RPMI7951 (cell line): ENCODE measurements around the gene ARL14EP. TPM values are rescaled to one million over a fixed set of nuclear protein-coding genes. Genes with fewer than 3 reads are reported as not detected.

Experiments used
- DNase-seq: peaks from one replicate; pipeline ENCODE4 v3.0.0-alpha.2; 2012; ENCODE audit warnings: low read depth
- total RNA-seq: library from RNA; depleted of rRNA; stranded (reverse); fragments of >200 nt; shearing (Covaris generic); gene quantifications from 2 replicates; pipeline ENCODE4 v1.2.3, GENCODE V29; 2014; rRNA removed

The ARL14EP gene
- 11.6 and 15.6 TPM in 2 replicates for total RNA-seq

DNA sequence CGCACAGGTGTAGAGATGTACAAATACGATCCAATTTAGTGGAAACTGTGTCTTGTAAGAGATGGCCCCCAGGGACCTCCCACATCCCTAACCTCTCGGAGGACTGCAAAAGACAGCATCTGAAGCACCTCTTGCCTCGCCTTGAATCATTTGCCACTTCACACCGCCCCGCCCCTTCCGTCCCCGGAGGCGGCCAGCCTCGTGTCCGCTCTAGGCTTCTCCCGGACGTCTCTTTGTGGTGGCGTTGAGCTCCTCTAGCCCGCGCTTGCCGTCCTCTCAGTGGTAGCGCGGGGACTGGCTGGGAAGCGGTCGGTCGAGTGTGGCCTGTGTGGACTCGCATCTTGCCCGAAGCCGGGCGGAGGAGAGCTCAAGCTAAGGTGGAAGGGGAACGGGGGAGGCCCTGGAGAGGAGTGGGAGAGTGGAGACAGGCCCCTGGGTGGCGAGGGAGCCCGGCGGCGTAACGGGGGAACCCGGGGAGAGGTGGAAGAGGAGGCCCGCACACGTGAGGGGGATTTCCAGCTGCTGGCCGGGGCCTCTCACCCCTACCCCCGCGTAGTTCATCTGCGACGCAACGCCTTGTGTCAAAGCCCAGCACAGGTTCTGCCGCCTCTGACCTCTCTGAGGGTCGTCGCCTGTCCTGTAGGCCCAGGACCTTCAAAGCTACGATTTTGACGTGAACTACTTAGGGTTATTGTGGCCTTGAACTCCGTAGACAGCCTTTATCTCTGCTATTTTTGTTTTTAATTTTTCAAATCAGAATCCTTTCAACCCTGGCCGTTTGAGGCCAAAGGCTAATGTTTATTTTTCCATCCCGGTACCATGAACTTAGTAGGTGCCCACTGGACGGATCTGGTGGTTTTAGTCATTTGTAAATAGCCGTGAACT lies at the start of gene ARL14EP:
Gene ARL14EP, plus strand, starts transcription at position 279 of the 885 bp plus-strand sequence. CDS start 7,845 bp downstream, outside the sequence.
- DNase-seq = peak; percentile 94

DNA sequence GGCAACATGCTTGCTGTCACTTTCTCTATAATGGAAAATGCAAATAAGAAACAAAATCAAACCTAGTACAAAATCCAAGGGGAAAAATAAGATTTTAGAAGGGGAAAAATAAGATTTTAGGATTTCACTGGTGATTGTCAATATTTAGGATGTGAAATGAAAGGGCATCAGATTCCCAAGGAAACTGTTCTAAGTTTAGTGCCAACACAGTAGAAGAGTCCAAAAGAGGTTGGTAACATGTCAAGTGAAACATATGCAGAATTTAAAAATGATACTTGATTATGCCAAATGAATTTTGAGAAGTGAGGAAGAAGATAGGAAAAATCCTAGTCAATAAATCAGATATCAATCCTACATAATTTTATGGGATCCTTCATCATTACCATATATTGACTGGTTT lies 45.7 kb upstream of the ARL14EP start:
- DNase-seq = no peak

DNA sequence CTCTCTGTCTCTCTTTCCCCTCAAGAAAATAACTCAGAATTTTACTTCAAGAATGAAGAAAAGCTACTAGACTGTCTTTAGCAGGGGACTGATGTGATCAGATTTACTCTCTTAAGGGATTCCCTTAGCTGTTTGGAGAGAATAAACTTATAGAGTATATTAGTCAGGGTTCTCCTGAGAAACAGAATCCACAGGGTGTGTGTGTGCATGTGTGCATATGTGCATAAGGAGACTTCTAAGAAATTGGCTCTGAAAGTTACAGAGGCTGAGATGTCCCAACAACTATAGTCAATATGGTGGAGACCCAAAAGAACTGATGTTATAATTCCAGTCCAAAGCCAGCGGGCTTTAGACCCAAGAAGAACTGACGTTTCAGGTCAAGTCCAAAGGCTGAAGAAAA lies 43.1 kb upstream of the ARL14EP start:
- DNase-seq = no peak

- no peak for DNase-seq
Observed at GRCh38 chr11:30281476-30282288, 41.2 kb upstream of the ARL14EP start.

GRCh38 chr11:30282289-30282631 lies 40.6 kb upstream of the ARL14EP start:
- no peak for DNase-seq

DNA sequence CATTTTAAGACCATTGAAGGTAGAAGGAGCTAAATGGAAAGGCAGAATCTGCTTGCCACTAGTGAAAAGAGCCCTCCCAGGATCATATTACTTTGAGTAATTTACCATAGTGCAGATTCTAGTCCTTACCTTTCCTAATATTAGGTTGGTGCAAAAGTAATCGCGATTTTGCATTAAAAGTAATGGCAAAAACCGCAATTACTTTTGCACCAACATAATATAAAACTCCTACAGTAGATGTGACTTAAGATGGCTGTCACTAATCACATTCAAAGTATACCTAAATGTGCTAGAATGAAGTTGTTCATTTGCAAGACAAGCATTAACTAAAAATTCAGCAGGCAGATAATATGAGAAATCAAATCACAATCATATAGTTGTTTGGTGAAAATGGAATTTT lies 38.1 kb upstream of the ARL14EP start:
- no peak for DNase-seq

- no peak for DNase-seq
Observed at GRCh38 chr11:30285416-30286121, 37.3 kb upstream of the ARL14EP start.

DNA sequence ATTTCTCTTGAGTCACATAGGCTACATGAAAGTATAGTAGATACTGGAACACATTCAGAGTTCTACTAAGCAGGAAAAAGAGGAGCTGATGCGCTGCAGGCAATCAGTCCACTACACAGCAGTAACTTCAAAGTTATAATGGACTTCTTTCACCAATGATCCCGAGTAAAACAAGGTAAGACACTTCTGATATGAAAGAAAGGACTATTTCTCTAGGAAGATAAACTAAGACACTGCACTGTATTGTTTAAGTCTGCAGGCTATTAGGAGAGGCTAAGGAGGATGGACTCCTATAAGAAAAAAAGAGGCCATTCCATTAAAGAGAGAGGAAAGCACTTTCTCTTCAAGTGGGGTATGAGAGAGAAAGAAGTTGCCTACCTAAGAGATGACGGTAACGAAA lies 31.6 kb upstream of the ARL14EP start:
- DNase-seq = no peak

DNA sequence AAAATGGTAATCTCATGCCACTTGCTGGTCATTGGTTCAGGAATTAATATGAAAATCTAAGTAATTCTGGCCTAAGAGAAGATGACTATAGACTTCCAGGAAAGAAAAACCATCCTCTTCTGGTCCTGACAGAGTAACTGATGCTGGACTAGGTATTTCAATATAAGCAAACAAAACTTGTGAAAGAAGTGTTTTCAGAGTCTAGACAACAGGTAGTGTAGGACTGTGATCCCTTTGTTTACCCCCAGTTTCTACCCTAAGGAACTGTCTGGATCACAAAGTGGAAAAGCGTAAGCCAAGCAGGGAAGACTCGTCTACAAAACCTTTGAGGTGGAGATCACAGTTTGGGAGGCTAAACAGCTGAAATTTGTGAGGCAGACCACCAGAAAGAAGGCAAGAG lies 30.4 kb upstream of the ARL14EP start:
- DNase-seq = no peak

GRCh38 chr11:30295178-30295885 lies 27.6 kb upstream of the ARL14EP start:
- DNase-seq = no peak

DNA sequence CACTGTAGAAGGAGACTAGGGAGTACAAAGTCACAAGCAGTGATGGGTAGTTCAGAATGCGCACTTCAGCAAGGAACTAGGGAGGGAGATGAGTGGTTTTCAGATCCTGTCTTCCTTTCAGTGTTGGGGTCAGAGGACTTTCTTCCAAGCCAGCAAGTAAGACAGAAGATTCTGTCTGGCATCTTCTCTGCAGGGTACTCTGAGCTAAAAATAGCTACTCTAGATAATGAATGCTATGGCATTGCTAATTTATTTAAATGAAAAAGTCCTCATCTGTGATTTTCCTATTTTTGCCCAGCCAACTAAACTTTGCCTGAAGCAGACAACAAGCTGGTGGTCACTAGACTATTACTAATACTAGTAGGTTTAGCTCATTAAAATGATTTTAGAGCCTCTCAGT lies 18.3 kb upstream of the ARL14EP start:
- no peak for DNase-seq

- no peak for DNase-seq
Observed at GRCh38 chr11:30310623-30311022, 12.3 kb upstream of the ARL14EP start.

GRCh38 chr11:30311189-30311588 lies 11.7 kb upstream of the ARL14EP start:
- no peak for DNase-seq

DNA sequence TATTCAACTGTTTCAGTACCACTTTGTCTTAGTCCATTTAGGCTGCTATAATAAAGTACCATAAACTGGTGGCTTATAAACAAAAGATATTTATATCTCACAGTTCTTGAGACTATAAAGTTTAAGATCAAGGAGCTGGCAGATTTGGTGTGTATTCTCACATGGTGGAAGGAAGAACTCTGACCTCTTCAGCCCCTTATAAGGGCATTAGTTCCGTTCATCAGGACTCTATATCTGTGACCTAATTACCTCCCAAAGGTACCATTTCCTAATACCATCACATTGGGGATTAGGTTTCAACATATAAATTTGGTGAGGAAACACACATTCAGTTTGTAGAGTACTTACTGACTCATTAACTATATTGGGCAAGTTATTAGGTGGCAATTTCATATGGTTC lies 10.7 kb upstream of the ARL14EP start:
- no peak for DNase-seq

GRCh38 chr11:30313580-30313979 lies 9.3 kb upstream of the ARL14EP start:
- DNase-seq = no peak

GRCh38 chr11:30314625-30315024 lies 8.3 kb upstream of the ARL14EP start:
- no peak for DNase-seq

DNA sequence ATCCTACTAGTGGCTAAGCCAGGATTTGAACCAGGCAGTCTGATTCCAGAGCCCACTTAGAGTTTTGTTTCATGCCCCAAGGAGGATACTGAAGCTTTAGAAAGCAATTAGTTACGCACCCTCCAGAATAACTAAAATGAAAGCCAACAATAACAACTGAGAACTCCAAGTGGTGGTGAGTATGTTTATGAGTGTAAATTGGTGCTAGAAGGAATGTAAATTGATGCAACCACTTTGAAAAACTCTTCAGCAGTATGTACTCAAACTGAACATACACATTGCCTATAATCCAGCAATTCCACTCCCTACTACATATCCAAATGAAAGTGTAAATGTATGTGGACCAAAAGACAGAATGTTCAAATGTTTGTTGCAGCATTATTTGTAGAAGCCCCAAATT lies 6.7 kb upstream of the ARL14EP start:
- no peak for DNase-seq

- DNase-seq = no peak
Observed at GRCh38 chr11:30317030-30317429, 5.9 kb upstream of the ARL14EP start.

DNA sequence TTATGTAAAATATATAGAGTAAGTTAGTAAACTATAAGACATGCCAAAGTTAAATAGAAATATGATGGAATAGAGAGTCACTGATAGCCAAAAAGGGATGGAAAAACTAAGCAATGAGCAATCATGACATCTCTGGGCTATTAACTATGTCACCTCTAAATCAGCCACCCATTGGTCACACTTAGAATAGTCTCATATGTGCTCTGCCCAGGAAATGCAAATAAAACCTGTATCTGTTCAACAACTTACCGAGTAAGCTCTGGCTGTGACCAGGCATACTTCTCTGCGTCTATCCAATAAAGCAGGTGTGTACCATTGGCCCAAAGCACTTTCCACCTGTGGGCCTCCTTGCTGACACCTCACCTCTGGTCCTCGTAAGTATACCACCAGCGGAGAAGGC lies 1.6 kb upstream of the ARL14EP start:
- DNase-seq = no peak

DNA sequence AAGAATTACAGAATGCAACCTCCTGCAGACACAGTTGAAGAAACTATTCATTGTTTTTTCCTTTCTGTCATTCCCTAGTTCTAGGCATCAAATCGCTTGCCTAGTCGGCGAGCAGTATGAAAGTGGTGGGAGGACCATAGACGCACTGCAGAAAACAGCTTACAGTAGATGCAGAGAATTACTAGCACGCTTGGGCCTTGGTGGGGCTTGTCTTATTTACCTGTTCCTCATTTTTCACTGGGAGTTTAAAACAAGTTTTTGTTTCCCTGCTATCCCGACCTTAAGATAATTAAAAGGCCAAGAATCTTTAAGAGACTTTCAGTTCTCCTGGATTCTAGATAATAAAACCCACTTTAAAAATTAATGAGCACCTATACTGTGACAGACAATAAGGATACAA lies 713 bp upstream of the ARL14EP start:
- DNase-seq = no peak

DNA sequence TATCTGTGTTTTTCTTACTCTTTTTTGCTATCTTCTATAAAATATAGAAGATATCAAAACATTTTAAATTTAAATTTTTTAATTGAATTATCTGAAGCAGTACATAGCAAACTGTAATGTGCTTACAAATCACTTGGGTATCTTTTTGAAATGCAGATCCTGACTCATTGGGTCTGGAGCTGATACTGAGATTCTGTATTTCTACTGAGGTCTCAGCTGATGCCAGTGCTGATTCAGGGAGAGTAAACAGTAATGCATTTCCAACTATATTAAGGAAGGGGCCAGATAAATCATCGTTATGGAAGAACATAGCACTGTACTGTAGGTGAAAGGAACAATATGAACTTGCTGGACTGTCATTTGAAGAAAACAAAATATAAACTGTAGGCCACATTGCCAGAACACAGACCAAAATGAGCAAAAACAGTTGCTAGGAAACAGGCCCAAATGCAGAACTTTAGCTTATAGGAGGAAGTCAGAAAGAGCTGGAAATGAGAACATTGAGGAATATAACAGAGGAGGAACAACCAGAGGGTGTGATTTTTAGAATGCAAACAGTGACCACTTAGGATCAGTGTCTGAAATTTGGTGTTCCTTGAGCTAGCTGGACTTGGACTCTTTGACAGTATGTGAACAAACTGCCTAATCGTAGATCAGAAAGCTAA lies 3.3 kb downstream of the ARL14EP start:
- no peak for DNase-seq
